ENCODE data around the gene PLCB2. TPM values are rescaled to one million over a fixed set of nuclear protein-coding genes. Genes with fewer than 3 reads are reported as not detected.

Gene PLCB2
- total RNA-seq, 1 experiment from 2014 or later: 4.3 TPM

GRCh38 chr15:40256638-40257235 is 51.0 kb downstream of the PLCB2 start:
- no peak for DNase-seq
- no peaks in the 10 kb centered on the region for H3K27me3 ChIP-seq (ENCODE audit: low read length)
- H2AFZ ChIP-seq (ENCODE audit: low read length): no peak overlapping the region

GRCh38 chr15:40255033-40255432 is 52.7 kb downstream of the PLCB2 start:
- Histone ChIP-seq H3K79me2 (ENCODE audit: low read length) (no peaks in the 10 kb centered on the region), H3K4me1 (ENCODE audit: low read length) (no peaks in the 10 kb centered on the region), H4K20me1 (ENCODE audit: insufficient read depth, low read depth, low read length) (no peaks in the 10 kb centered on the region), H3K36me3 (ENCODE audit: insufficient read depth, low read length) (no peaks in the 10 kb centered on the region), H3K9me3 (ENCODE audit: low read length) (no peaks in the 10 kb centered on the region), H3K27ac (ENCODE audit: low read length) (no peak overlapping the region), H3K4me2 (ENCODE audit: low read depth, low read length, poor library complexity, severe bottlenecking) (no peak overlapping the region), H3K9me2 (replicated peaks; ENCODE audit: insufficient read depth, low read length) (no peaks in the 10 kb centered on the region), H3K4me3 (ENCODE audit: low read length) (no peak overlapping the region), H3K9ac (ENCODE audit: low read length) (no peak overlapping the region), H2AFZ (ENCODE audit: low read length) (no peak overlapping the region), H3K27me3 (ENCODE audit: low read length) (no peaks in the 10 kb centered on the region)
- DNase-seq: no peak

More at GRCh38 chr15:40256638-40257235, 51.0 kb downstream of the PLCB2 start:
- no peak overlapping the region for H3K4me3 ChIP-seq (ENCODE audit: low read length)
- no peak overlapping the region for H3K27ac ChIP-seq (ENCODE audit: low read length)
- no peaks in the 10 kb centered on the region for H3K36me3 ChIP-seq (ENCODE audit: insufficient read depth, low read length)
- H3K9me3 ChIP-seq (ENCODE audit: low read length): no peaks in the 10 kb centered on the region
- no peak overlapping the region for H3K9ac ChIP-seq (ENCODE audit: low read length)
- H4K20me1 ChIP-seq (ENCODE audit: insufficient read depth, low read depth, low read length): no peaks in the 10 kb centered on the region
- H3K9me2 ChIP-seq (replicated peaks; ENCODE audit: insufficient read depth, low read length): no peaks in the 10 kb centered on the region
- no peaks in the 10 kb centered on the region for H3K4me1 ChIP-seq (ENCODE audit: low read length)
- no peak overlapping the region for H3K4me2 ChIP-seq (ENCODE audit: low read depth, low read length, poor library complexity, severe bottlenecking)
- H3K79me2 ChIP-seq (ENCODE audit: low read length): no peaks in the 10 kb centered on the region

GRCh38 chr15:40254452-40254851 is 53.3 kb downstream of the PLCB2 start:
- no peak overlapping the region for H3K4me3 ChIP-seq (ENCODE audit: low read length)
- H2AFZ ChIP-seq (ENCODE audit: low read length): no peak overlapping the region
- H3K27me3 ChIP-seq (ENCODE audit: low read length): no peaks in the 10 kb centered on the region
- H3K27ac ChIP-seq (ENCODE audit: low read length): no peak overlapping the region
- no peaks in the 10 kb centered on the region for H3K36me3 ChIP-seq (ENCODE audit: insufficient read depth, low read length)
- no peaks in the 10 kb centered on the region for H3K79me2 ChIP-seq (ENCODE audit: low read length)
- H3K4me1 ChIP-seq (ENCODE audit: low read length): no peaks in the 10 kb centered on the region
- no peak overlapping the region for H3K9ac ChIP-seq (ENCODE audit: low read length)
- no peaks in the 10 kb centered on the region for H4K20me1 ChIP-seq (ENCODE audit: insufficient read depth, low read depth, low read length)
- no peak overlapping the region for H3K4me2 ChIP-seq (ENCODE audit: low read depth, low read length, poor library complexity, severe bottlenecking)
- H3K9me3 ChIP-seq (ENCODE audit: low read length): no peaks in the 10 kb centered on the region
- no peaks in the 10 kb centered on the region for H3K9me2 ChIP-seq (replicated peaks; ENCODE audit: insufficient read depth, low read length)
- no peak for DNase-seq

- H3K36me3 ChIP-seq (ENCODE audit: insufficient read depth, low read length): no peaks in the 10 kb centered on the region
- H3K4me3 ChIP-seq (ENCODE audit: low read length): no peak overlapping the region
- H4K20me1 ChIP-seq (ENCODE audit: insufficient read depth, low read depth, low read length): no peaks in the 10 kb centered on the region
- H3K79me2 ChIP-seq (ENCODE audit: low read length): no peaks in the 10 kb centered on the region
- H2AFZ ChIP-seq (ENCODE audit: low read length): no peak overlapping the region
- no peak for DNase-seq
- no peak overlapping the region for H3K4me2 ChIP-seq (ENCODE audit: low read depth, low read length, poor library complexity, severe bottlenecking)
- no peak overlapping the region for H3K27ac ChIP-seq (ENCODE audit: low read length)
- no peaks in the 10 kb centered on the region for H3K27me3 ChIP-seq (ENCODE audit: low read length)
- no peak overlapping the region for H3K9ac ChIP-seq (ENCODE audit: low read length)
- H3K9me3 ChIP-seq (ENCODE audit: low read length): no peaks in the 10 kb centered on the region
- no peaks in the 10 kb centered on the region for H3K4me1 ChIP-seq (ENCODE audit: low read length)
- no peaks in the 10 kb centered on the region for H3K9me2 ChIP-seq (replicated peaks; ENCODE audit: insufficient read depth, low read length)
Observed at GRCh38 chr15:40253167-40253790, 54.5 kb downstream of the PLCB2 start.

- no peak for DNase-seq
- H3K27ac ChIP-seq (ENCODE audit: low read length): no peak overlapping the region
Observed at GRCh38 chr15:40252438-40253166, 55.1 kb downstream of the PLCB2 start.

GRCh38 chr15:40252141-40252437 is 55.6 kb downstream of the PLCB2 start:
- Histone ChIP-seq H2AFZ (ENCODE audit: low read length) (no peak overlapping the region), H3K9ac (ENCODE audit: low read length) (no peak overlapping the region), H4K20me1 (ENCODE audit: insufficient read depth, low read depth, low read length) (no peaks in the 10 kb centered on the region), H3K4me3 (ENCODE audit: low read length) (no peak overlapping the region), H3K4me2 (ENCODE audit: low read depth, low read length, poor library complexity, severe bottlenecking) (no peak overlapping the region), H3K4me1 (ENCODE audit: low read length) (no peaks in the 10 kb centered on the region), H3K36me3 (ENCODE audit: insufficient read depth, low read length) (no peaks in the 10 kb centered on the region), H3K9me3 (ENCODE audit: low read length) (no peaks in the 10 kb centered on the region), H3K27me3 (ENCODE audit: low read length) (no peaks in the 10 kb centered on the region), H3K9me2 (replicated peaks; ENCODE audit: insufficient read depth, low read length) (no peaks in the 10 kb centered on the region), H3K79me2 (ENCODE audit: low read length) (no peaks in the 10 kb centered on the region), H3K27ac (ENCODE audit: low read length) (no peak overlapping the region)
- no peak for DNase-seq

More at GRCh38 chr15:40252438-40253166, 55.1 kb downstream of the PLCB2 start:
- no peak overlapping the region for H3K9ac ChIP-seq (ENCODE audit: low read length)
- no peaks in the 10 kb centered on the region for H3K4me1 ChIP-seq (ENCODE audit: low read length)
- H4K20me1 ChIP-seq (ENCODE audit: insufficient read depth, low read depth, low read length): no peaks in the 10 kb centered on the region
- H3K9me3 ChIP-seq (ENCODE audit: low read length): no peaks in the 10 kb centered on the region
- H3K79me2 ChIP-seq (ENCODE audit: low read length): no peaks in the 10 kb centered on the region
- no peak overlapping the region for H2AFZ ChIP-seq (ENCODE audit: low read length)
- no peak overlapping the region for H3K4me3 ChIP-seq (ENCODE audit: low read length)
- H3K27me3 ChIP-seq (ENCODE audit: low read length): no peaks in the 10 kb centered on the region
- no peaks in the 10 kb centered on the region for H3K36me3 ChIP-seq (ENCODE audit: insufficient read depth, low read length)
- no peaks in the 10 kb centered on the region for H3K9me2 ChIP-seq (replicated peaks; ENCODE audit: insufficient read depth, low read length)
- H3K4me2 ChIP-seq (ENCODE audit: low read depth, low read length, poor library complexity, severe bottlenecking): no peak overlapping the region

GRCh38 chr15:40251486-40252140 is 56.1 kb downstream of the PLCB2 start:
- Histone ChIP-seq H4K20me1 (ENCODE audit: insufficient read depth, low read depth, low read length) (no peaks in the 10 kb centered on the region), H3K27ac (ENCODE audit: low read length) (no peak overlapping the region), H3K9me2 (replicated peaks; ENCODE audit: insufficient read depth, low read length) (no peaks in the 10 kb centered on the region), H3K4me1 (ENCODE audit: low read length) (no peaks in the 10 kb centered on the region), H3K36me3 (ENCODE audit: insufficient read depth, low read length) (no peaks in the 10 kb centered on the region), H2AFZ (ENCODE audit: low read length) (no peak overlapping the region), H3K4me3 (ENCODE audit: low read length) (no peak overlapping the region), H3K27me3 (ENCODE audit: low read length) (no peaks in the 10 kb centered on the region), H3K79me2 (ENCODE audit: low read length) (no peaks in the 10 kb centered on the region), H3K4me2 (ENCODE audit: low read depth, low read length, poor library complexity, severe bottlenecking) (no peak overlapping the region), H3K9ac (ENCODE audit: low read length) (no peak overlapping the region), H3K9me3 (ENCODE audit: low read length) (no peaks in the 10 kb centered on the region)
- no peak for DNase-seq

- no peak overlapping the region for H3K4me2 ChIP-seq (ENCODE audit: low read depth, low read length, poor library complexity, severe bottlenecking)
- no peak overlapping the region for H3K4me3 ChIP-seq (ENCODE audit: low read length)
- H3K9me2 ChIP-seq (replicated peaks; ENCODE audit: insufficient read depth, low read length): no peaks in the 10 kb centered on the region
- no peaks in the 10 kb centered on the region for H3K4me1 ChIP-seq (ENCODE audit: low read length)
- H2AFZ ChIP-seq (ENCODE audit: low read length): no peak overlapping the region
- no peaks in the 10 kb centered on the region for H3K79me2 ChIP-seq (ENCODE audit: low read length)
- no peaks in the 10 kb centered on the region for H3K9me3 ChIP-seq (ENCODE audit: low read length)
- no peak overlapping the region for H3K9ac ChIP-seq (ENCODE audit: low read length)
- no peaks in the 10 kb centered on the region for H3K27me3 ChIP-seq (ENCODE audit: low read length)
- no peaks in the 10 kb centered on the region for H3K36me3 ChIP-seq (ENCODE audit: insufficient read depth, low read length)
- no peak overlapping the region for H3K27ac ChIP-seq (ENCODE audit: low read length)
- no peak for DNase-seq
- no peaks in the 10 kb centered on the region for H4K20me1 ChIP-seq (ENCODE audit: insufficient read depth, low read depth, low read length)
Observed at GRCh38 chr15:40250771-40251483, 56.8 kb downstream of the PLCB2 start.

Data from Karpas-422 (cell line).